NT2/D1 (cell line): ENCODE results near the gene CTPS1.

Experiments
- SUZ12 ChIP-seq: IDR thresholded peaks from 2 replicates; pipeline ENCODE4 v1.6.1; 2011; ENCODE audit not compliant: insufficient read length, insufficient read depth; ENCODE audit errors: extremely low read depth
- YY1 ChIP-seq: IDR thresholded peaks from 2 replicates; pipeline ENCODE4 v1.6.1; 2011; ENCODE audit not compliant: insufficient read length, insufficient read depth
- ZNF274 ChIP-seq: IDR thresholded peaks from 2 replicates; pipeline ENCODE4 v1.6.1; 2011; ENCODE audit warnings: mild to moderate bottlenecking, low read depth, low read length

- TF ChIP-seq ZNF274, result no peak
- TF ChIP-seq YY1, result no peak
- no peak for TF ChIP-seq SUZ12
These were observed 51.5 kb downstream of the CTPS1 start for GRCh38 chr1:41030872-41031616.
